HG02938 (cell line): Measurements from ENCODE around the gene METTL8.
"Not testable (repeated sequence)": the region's sequence is repeated elsewhere in the genome, so short reads cannot be mapped to it uniquely, and the experiment has no call there.

Experiments
- ATAC-seq: cut with Tn5 transposase; IDR thresholded peaks from one replicate; pipeline ENCODE4 v1.9.1; 2021; ENCODE audit warnings: mild to moderate bottlenecking, moderate library complexity; ENCODE audit not compliant: unreplicated experiment

Gene METTL8

GRCh38 chr2:171316755-171317337 is 116.9 kb downstream of the METTL8 start:
- no peak for ATAC-seq

GRCh38 chr2:171316220-171316619 is 117.6 kb downstream of the METTL8 start:
- ATAC-seq, result no peak

DNA sequence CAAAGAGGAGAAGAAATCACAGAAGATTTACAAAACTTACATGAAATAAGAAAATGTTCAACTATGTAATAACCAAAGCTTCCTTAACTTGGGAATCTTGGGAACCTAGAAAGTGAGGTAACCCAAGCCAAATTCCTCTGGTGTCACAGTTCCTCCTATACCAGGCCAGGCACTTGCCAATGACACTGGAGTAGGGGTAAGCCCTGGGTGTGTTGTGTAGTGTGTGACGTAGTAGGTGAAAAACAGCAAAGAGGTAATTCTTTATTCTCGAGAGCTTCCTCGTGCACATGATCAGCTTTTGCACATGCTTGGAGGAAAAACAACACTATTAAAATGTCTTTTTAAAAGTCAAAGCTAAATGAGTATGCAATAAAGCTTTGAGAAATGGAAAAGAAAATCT is 118.0 kb downstream of the METTL8 start:
- no peak for ATAC-seq

- not testable (repeated sequence) for ATAC-seq
These were observed 121.6 kb downstream of the METTL8 start for GRCh38 chr2:171312182-171312581.

DNA sequence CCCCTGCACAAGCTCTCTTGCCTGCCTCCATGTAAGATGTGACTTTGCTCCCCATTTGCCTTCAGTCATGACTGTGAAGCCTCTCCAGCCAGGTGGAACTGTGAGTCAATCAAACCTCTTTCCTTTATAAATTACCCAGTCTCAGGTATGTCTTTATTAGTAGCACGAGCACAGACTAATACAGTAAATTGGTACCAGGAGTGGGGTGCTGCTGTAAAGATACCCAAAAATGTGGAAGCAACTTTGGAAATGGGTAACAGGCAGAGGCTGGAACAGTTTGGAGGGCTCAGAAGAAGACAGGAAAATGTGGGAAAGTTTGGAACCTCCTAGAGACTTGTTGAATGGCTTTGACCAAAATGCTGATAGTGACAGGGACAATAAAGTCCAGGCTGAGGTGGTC is 122.2 kb downstream of the METTL8 start:
- ATAC-seq, result not testable (repeated sequence)

DNA sequence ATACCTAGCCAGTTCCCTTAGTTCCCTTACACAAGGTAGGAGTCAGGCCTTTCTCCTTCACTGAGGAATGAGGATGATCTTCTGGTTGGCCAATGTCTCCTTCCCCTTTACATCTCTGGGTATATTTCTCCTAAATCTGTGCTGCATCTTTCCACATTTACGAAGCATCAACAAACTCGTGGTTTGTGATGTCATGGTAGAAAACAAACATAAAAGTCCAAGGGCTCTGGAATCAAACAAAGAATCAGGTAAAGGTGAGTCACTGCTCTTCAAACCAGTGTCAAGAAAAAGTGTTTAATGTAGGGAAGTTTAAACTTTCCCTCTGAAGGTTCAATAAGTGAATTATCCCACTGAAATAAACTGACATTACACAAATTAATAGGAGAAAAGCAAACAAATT is 122.9 kb downstream of the METTL8 start:
- ATAC-seq, result no peak

GRCh38 chr2:171309455-171310286 is 124.1 kb downstream of the METTL8 start:
- ATAC-seq, result no peak

- no peak for ATAC-seq
These were observed 125.3 kb downstream of the METTL8 start for GRCh38 chr2:171308280-171309054.

DNA sequence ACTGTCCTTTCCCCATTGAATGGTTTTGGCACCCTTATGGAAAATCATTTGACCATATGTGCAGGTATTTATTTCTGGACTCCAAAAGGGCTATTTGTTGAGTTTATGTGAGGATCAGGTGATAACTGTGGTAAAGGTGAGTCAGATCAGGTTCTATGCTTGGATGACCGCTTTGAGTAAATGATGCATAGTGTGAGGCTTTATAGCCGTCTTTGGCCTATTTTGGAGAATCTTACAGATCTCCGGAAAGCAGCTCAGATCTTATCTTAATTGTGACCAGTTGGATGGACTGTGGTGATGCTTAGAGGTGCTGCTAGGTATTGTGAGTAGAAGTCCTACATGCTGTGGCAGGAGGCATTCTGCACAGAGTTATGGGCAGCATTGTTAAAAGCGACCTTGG is 126.2 kb downstream of the METTL8 start:
- ATAC-seq, result peak; percentile 71

DNA sequence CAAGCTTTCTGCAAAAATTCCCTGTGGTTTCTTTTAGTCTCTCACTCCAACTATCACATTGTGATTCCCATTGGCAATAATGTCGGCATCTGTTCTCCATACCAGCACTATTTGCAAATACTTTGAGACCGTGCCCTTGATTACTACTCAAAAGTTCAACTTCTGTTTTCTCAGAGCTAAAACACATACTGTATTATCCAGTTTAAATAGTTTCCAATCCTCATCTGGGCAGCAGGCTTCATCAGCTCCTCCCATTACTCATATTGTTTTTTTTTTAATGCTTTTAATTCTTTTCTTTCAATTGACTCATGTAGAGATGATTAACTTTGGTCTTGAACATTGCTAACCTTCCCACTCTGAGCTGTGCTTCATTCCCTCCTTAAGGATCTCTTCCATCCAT is 135.8 kb downstream of the METTL8 start:
- no peak for ATAC-seq

DNA sequence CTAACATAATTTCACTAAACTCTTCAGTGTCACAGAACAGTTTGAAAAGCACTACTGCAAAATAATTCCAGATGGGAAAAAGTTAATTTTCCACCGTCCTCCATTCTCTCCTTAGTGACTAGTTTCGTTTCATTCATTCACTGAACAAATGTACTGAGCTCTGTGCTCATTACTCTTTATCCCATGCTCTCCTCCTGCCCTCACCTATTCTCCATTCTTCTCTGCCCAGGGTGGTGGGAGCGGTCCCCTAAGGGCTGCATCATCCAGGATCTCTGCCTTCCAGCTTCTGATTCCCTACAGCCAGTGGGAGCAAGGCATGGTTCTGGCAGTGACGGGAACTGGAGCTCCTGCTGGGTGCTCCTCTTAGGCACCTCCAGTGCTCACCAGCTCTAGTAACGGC is 139.2 kb downstream of the METTL8 start:
- ATAC-seq, result no peak

DNA sequence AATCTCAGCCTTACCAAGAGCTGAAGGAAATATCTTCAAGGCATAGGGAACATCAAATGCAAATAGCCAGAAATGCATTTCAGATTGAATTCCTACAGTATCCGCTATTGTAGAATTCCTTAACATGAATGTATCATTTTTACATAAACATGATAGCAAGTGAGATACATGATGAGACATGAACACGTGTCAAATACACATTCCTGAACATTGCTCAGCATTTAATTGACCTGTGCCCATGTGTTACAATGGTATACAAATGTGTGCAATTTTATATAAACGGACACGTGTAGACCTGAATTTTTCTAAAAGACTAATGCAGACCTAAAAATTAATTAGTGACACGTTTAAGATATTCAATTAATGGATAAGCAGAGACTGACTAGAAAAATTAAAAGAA is 140.1 kb downstream of the METTL8 start:
- no peak for ATAC-seq

DNA sequence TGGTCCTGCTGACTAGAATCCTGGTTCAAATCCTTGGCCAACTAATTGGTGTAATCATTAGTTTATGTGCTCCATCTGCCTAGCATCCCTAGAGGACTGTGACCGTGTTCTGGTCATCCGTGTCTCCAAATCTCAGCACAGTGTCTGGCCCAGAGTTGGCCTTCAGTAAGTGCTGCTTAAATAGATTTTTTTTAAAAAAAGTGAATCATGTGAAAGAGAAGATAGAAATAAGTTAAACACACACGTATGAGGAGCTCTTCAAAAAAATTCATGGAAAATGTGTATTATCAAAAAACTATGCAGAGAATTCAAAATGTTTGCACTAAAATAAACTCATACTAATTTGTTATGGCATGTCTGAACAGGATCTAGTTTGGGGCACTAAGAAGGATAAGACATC is 143.8 kb downstream of the METTL8 start:
- ATAC-seq, result no peak

DNA sequence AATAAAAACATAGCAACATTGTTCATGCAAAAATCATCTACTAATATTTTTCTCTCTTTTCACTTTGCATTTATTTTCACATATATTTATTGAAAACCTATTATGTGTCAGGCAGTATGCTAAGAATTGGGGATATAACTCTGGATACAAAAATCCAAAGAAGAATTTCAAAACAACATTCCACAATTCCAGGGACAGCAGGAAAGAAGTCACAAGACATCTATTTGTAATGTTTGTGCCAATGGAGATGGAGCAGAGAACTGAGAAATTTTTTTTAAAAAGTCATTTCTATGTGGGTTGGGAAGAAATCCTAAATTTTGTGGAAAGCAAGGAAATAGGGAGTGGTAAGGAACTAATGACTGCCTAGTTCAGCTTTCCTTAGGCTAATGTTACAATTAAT is 144.5 kb downstream of the METTL8 start:
- no peak for ATAC-seq

DNA sequence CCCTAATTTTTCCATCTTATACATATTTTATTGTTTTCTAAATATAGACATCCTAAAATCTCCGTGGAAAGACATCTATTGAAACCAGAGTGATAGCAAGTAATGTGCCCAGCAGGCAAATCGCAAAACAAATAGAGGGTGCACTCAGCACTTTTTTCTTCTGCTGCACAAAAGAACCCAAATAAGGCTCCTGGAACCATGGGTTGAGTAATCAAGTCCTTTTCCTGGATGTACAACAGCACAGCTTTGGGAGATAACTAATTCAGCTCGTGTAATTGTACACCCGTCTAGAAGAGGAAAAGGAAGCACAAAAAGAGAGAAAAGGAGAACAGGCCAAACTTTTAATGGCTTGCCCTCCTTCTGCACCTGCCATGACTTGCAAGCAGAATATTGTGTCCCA is 146.2 kb downstream of the METTL8 start:
- no peak for ATAC-seq

DNA sequence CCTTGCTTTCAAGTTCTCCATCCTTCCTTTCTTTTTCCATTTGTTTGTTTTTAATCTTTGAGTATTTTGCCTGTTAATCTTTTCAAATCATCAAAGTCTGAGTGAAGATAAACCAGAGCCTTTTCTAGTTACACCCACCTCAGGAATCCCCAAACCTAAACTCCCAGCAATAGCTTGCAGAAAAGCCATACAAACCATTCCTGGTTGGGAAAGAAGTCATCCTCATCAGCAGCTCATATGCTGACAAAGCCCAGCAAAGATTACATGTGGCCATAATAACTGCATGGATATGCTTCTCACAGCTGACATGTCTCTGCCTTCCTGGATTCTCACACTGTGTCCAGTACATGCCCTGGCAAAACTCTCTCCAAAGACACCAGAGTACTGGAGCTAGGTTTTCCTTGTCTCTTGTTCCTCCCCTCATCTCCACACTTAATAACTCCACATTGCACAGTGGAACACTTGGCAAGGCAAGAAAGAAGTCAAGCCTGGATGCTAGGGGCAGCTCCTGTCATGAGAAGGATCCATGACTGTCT is 146.7 kb downstream of the METTL8 start:
- no peak for ATAC-seq

GRCh38 chr2:171281110-171281509 is 152.7 kb downstream of the METTL8 start:
- no peak for ATAC-seq

DNA sequence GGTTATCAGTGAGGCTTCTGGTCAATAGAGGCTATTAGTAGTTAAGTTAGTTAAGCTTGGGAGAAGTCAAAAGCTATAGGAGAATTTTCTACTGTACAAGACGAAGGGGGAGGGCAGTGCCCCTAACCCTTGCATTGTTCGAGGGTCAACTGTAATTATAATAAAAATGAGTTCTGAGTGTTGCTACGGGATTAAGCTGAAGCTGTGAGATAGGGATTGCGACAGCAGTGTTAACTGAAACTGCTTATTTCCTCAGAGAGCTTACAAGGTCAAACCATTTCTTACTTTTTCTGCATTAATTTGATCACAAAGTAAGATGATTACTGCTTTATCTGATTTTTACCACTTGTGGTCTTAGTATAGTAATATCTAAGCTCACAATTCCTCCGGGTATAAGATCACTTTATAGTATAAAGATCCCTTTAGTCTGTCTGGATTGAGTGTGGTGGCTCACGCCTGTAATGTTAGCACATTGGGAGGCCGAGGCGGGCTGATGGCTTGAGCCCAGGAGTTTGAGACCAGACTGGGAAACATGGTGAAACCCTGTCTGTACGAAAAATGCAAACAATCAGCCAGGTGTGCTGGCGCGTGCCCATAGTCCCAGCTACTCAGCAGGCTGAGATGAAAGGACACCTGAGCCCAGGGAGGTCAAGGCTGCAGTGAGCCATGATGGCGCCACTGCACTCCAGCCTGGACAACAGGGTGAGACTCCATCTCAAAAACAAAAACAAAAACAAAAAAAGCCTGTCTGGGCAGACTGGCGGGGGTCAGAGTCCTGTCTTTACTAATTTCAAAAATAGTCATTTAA is 153.6 kb downstream of the METTL8 start:
- ATAC-seq, result no peak

- ATAC-seq, result no peak
These were observed 159.0 kb downstream of the METTL8 start for GRCh38 chr2:171274757-171275156.

DNA sequence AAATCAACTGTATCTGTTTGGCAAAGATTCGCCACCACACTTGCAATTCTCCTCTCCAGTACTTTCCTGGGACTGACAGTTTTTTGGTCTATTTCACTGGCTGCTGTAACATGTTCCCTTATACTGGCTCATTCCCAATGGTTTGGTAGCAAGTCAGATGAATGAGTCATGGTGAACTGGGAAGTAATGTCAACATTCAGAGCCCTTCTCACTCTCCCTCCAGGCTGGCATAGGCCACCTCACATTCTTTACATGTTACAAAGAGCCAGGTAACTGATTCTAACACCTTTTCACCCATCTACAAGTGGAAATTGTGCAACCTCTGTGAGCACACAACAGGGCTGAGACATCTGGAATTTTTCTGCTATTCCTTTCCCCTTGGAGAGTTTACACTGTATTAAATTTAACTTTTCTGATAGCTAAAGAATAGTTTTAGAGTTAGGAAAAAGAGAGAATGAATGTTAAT is 161.8 kb downstream of the METTL8 start:
- no peak for ATAC-seq

- no peak for ATAC-seq
These were observed 162.4 kb downstream of the METTL8 start for GRCh38 chr2:171271386-171271785.
